ENCODE measurements around the gene MYL4.

- TF ChIP-seq CTCF (IDR thresholded peaks at IDR 0.05): no peak
- no peak for TF ChIP-seq REST (IDR thresholded peaks at IDR 0.05; ENCODE audit: insufficient read depth in 1 of 2, low read depth in 2 of 2, low read length in 1 of 2)
- TF ChIP-seq POLR2AphosphoS5 (IDR thresholded peaks at IDR 0.05; ENCODE audit: low read depth, low read length): no peak
- no peak for TF ChIP-seq TCF7L2 (IDR thresholded peaks at IDR 0.05; ENCODE audit: low read depth, low read length)
These were observed 9.8 kb downstream of the MYL4 start for GRCh38 chr17:47218896-47219430.
